Neutrophil (primary cell): ENCODE data around the gene ABHD16B.

Experiments used
- H3K27ac ChIP-seq: fragments of 200-600 bp; sonication (generic); 2 replicates; pipeline ENCODE4 v1.5.1; 2016; ENCODE audit warnings: mild to moderate bottlenecking, moderate library complexity
- H3K27me3 ChIP-seq: fragments of 200-600 bp; sonication (generic); 2 replicates; pipeline ENCODE4 v1.6.0; 2016; ENCODE audit warnings: mild to moderate bottlenecking
- H3K36me3 ChIP-seq: fragments of 200-600 bp; sonication (generic); 2 replicates; pipeline ENCODE4 v1.5.1; 2017
- H3K4me1 ChIP-seq, 2 experiments: fragments of 200-600 bp in 1 of 2; sonication (generic) in 1 of 2; 1 replicate in 1 of 2; 2 replicates in 1 of 2; pipeline versions ENCODE4 v1.5.1 to v1.6.1; 2013 to 2016; ENCODE audit warnings: low read depth in 1 of 2, low read length in 1 of 2, mild to moderate bottlenecking in 1 of 2, moderate library complexity in 1 of 2; ENCODE audit not compliant: control insufficient read depth in 1 of 2, insufficient read depth in 1 of 2
- H3K4me3 ChIP-seq, 2 experiments: fragments of 200-600 bp in 1 of 2; sonication (generic) in 1 of 2; 1 replicate in 1 of 2; 2 replicates in 1 of 2; pipeline ENCODE4 v1.5.1; 2013 to 2016; ENCODE audit warnings: low read depth in 1 of 2, low read length in 1 of 2, mild to moderate bottlenecking in 1 of 2, moderate library complexity in 1 of 2
- H3K9me3 ChIP-seq: fragments of 200-600 bp; sonication (generic); 2 replicates; pipeline ENCODE4 v1.5.1; 2016
- TF ChIP-seq, protein P1 (sequence below): fragments of 200-600 bp; sonication (generic); IDR thresholded peaks from 2 replicates; pipeline ENCODE4 v1.5.1; 2016; ENCODE audit warnings: antibody characterized with exemption

ABHD16B gene

DNA sequence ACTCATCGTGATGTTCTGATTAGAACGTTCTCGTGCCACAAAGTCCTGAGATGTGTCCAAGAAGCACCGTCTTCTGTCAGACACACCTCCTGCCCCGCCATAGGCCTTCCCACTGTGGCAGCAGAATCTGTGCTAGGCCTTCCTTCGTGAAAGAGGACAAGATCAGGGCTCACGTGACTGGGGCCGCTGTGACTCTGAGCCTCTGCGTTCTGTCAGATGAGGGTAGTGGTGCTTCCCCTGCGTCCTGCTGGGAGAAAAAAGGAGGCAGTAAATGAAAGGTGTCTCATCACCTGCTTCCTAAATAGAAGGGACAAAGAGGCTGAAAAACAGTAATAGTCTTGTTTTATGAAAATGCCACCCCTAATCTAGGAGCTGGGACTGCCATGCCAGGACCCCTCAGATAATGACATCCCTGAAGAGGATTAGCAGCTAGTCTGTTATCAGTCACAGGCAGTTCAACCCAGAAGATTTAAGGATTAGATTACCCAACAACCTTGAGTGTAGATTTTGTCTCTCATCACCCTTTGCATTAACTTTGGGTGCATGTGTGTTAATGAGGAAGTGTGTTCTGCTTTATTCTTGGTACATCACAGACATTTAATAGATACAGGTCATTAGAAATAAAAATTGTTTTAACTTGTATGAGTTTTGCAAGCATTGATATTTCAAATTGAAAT, 37.7 kb downstream of the ABHD16B start:
- H3K4me1 ChIP-seq: peaks cover 85 to 92% of the 10 kb centered on the region in 2 experiments
- peak overlapping the region; percentile 44 to 80 for H3K4me3 ChIP-seq
- H3K27ac ChIP-seq: peak overlapping the region; percentile 98
- H3K27me3 ChIP-seq: no peaks in the 10 kb centered on the region
- TF ChIP-seq, protein P1, sequence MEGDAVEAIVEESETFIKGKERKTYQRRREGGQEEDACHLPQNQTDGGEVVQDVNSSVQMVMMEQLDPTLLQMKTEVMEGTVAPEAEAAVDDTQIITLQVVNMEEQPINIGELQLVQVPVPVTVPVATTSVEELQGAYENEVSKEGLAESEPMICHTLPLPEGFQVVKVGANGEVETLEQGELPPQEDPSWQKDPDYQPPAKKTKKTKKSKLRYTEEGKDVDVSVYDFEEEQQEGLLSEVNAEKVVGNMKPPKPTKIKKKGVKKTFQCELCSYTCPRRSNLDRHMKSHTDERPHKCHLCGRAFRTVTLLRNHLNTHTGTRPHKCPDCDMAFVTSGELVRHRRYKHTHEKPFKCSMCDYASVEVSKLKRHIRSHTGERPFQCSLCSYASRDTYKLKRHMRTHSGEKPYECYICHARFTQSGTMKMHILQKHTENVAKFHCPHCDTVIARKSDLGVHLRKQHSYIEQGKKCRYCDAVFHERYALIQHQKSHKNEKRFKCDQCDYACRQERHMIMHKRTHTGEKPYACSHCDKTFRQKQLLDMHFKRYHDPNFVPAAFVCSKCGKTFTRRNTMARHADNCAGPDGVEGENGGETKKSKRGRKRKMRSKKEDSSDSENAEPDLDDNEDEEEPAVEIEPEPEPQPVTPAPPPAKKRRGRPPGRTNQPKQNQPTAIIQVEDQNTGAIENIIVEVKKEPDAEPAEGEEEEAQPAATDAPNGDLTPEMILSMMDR: no peak
- H3K9me3 ChIP-seq: no peaks in the 10 kb centered on the region
- H3K36me3 ChIP-seq: peaks cover 15% of the 10 kb centered on the region

DNA sequence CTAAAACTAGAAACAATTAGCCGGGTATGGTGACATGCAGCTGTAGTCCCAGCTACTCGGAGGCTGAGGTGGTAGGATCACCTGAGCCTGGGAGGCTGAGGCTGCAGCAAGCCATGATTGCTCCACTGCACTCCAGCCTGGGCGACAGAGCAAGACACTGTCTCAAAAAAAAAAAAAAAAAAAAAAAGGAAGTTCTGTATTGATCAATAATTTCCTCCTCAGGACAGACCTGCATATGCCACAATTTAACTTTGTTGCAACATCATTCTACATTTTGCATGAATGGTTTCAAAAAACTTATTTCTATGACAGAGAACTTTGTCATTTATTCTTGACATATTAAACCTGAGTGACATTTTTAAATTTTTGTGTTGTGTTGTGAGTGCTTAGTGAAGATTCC, 39.1 kb downstream of the ABHD16B start:
- H3K4me3 ChIP-seq: peak overlapping the region; percentile 53 to 80
- TF ChIP-seq, protein P1: no peak
- peak overlapping the region; percentile 98 for H3K27ac ChIP-seq
- H3K9me3 ChIP-seq: no peaks in the 10 kb centered on the region
- H3K4me1 ChIP-seq: peaks cover 91 to 99% of the 10 kb centered on the region in 2 experiments
- H3K36me3 ChIP-seq: peaks cover 15% of the 10 kb centered on the region
- H3K27me3 ChIP-seq: no peaks in the 10 kb centered on the region

GRCh38 chr20:63903796-63904561, 42.7 kb downstream of the ABHD16B start:
- Histone ChIP-seq H3K4me1 (peaks cover 98 to 100% of the 10 kb centered on the region in 2 experiments), H3K27ac (peak overlapping the region; percentile 98), H3K36me3 (no peaks in the 10 kb centered on the region), H3K4me3 (peak overlapping the region; percentile 40 to 53), H3K9me3 (no peaks in the 10 kb centered on the region), H3K27me3 (no peaks in the 10 kb centered on the region)
- TF ChIP-seq, protein P1: no peak

DNA sequence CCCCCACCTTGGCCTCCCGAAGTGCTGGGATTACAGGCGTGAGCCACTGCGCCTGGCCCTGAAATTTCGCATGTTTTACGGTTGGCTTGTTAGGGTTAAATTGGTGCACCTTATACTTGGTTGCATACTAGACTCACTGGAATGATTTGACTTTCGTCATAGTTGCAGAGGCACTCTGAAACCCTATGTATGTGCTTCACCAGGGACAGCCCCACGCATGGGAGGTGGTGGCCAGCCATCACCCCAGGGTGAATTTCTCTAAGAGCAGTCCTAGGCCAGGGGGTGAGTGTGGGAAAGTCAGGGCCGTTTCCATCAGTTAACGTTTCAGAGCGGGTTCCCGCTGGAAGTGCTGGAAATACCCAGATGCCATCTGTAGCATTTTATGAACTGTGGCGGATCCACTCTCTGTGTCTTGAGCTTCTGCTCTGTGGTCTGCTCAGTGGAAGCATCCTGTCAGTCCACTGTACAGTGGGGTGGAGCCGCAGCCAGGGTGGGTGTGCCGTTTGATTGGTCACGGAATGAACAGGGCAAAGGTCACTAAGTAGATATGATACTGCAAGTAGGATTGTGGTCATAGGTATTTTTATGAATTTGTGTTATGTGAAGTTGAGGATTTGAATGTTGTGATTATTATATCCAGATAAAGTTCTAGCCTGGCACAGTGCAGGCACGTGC, 46.8 kb downstream of the ABHD16B start:
- Histone ChIP-seq H3K27ac (peak overlapping the region; percentile 98), H3K4me3 (no peak overlapping the region), H3K36me3 (no peaks in the 10 kb centered on the region), H3K9me3 (no peaks in the 10 kb centered on the region), H3K27me3 (no peaks in the 10 kb centered on the region), H3K4me1 (peaks cover 97% of the 10 kb centered on the region in 2 experiments)
- TF ChIP-seq, protein P1: no peak

DNA sequence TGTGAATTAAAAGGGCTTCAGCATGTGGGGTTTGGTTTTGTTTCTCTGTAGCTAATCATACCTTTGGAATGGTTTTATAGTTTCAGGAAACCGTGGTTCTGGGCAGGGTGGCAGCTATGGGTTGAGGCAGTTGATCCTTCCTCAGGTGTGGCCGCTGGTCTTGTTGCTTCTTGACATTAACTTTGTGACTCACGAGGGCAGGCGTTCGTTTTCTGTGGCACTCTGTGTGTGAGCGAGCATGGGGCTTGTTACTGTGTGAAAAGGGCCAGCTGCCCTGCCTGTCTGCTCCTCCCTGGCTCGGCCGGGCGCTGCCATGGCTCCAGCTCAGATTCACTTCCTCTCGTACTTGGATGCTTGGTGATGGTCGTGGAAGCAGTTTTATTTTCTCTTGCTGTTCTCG, 49.9 kb downstream of the ABHD16B start:
- TF ChIP-seq, protein P1: no peak
- no peaks in the 10 kb centered on the region for H3K27me3 ChIP-seq
- H3K4me1 ChIP-seq: peaks cover 77 to 78% of the 10 kb centered on the region in 2 experiments
- peak overlapping the region; percentile 98 for H3K27ac ChIP-seq
- peaks cover 13% of the 10 kb centered on the region for H3K36me3 ChIP-seq
- no peaks in the 10 kb centered on the region for H3K9me3 ChIP-seq
- no peak overlapping the region for H3K4me3 ChIP-seq
